OCI-LY3 (cell line): ENCODE data around the gene SLC26A5.

Experiments used
- H2AFZ ChIP-seq: fragments of 200-600, 300-600 bp; shearing (Covaris generic); 2 replicates; pipeline ENCODE4 v1.6.0; 2014; ENCODE audit warnings: antibody characterized with exemption, low read depth, low read length
- H3K27ac ChIP-seq: fragments of 200-600, 300-600 bp; sonication (generic); 2 replicates; pipeline ENCODE4 v1.5.1; 2014; ENCODE audit warnings: mild to moderate bottlenecking, low read length, moderate library complexity, mixed read lengths
- H3K27me3 ChIP-seq: fragments of 200-600, 300-600 bp; sonication (generic); 2 replicates; pipeline ENCODE4 v1.6.1; 2014; ENCODE audit warnings: low read depth, low read length, mixed read lengths
- H3K36me3 ChIP-seq: fragments of 200-600, 300-600 bp; sonication (generic); replicated peaks from 2 replicates; pipeline ENCODE3; 2014; ENCODE audit warnings: low read depth, low read length, mixed read lengths
- H3K4me1 ChIP-seq: fragments of 300-600, 200-600 bp; sonication (generic); 2 replicates; pipeline ENCODE4 v1.6.1; 2014; ENCODE audit warnings: low read length, mixed read lengths
- H3K4me2 ChIP-seq: fragments of 200-600, 300-600 bp; sonication (generic); 2 replicates; pipeline ENCODE4 v1.6.1; 2014; ENCODE audit warnings: low read length, mixed read lengths
- H3K4me3 ChIP-seq: fragments of 300-600, 200-600 bp; sonication (generic); 2 replicates; pipeline ENCODE4 v1.5.1; 2014; ENCODE audit warnings: antibody characterized with exemption, mild to moderate bottlenecking, low read length, moderate library complexity
- H3K79me2 ChIP-seq: fragments of 300-600, 200-600 bp; shearing (Covaris generic); 2 replicates; pipeline ENCODE4 v1.6.1; 2014; ENCODE audit warnings: mild to moderate bottlenecking, low read length, mixed read lengths
- H3K9ac ChIP-seq: fragments of 300-600, 200-600 bp; shearing (Covaris generic); 2 replicates; pipeline ENCODE4 v1.6.0; 2014; ENCODE audit warnings: mild to moderate bottlenecking, low read length, moderate library complexity
- H3K9me3 ChIP-seq: fragments of 200-600, 300-600 bp; shearing (Covaris generic); 2 replicates; pipeline ENCODE4 v1.6.1; 2014; ENCODE audit warnings: low read length, mixed read lengths; ENCODE audit not compliant: insufficient read depth
- H4K20me1 ChIP-seq: fragments of 200-600, 300-600 bp; sonication (generic); 2 replicates; pipeline ENCODE4 v1.6.1; 2016; ENCODE audit warnings: low read length, mixed read lengths; ENCODE audit not compliant: insufficient read depth
- EZH2phosphoT487 ChIP-seq: fragments of 200-600 bp; shearing (Covaris generic); IDR thresholded peaks from 2 replicates; pipeline ENCODE4 v1.6.1; 2018; ENCODE audit warnings: antibody characterized with exemption, mixed run types, low read depth
- TF ChIP-seq, protein P1 (sequence below): fragments of 200-600, 300-600 bp; sonication (generic); IDR thresholded peaks from 2 replicates; pipeline ENCODE4 v1.5.1; 2014; ENCODE audit warnings: antibody characterized with exemption, low read length, low read depth

SLC26A5 gene

DNA sequence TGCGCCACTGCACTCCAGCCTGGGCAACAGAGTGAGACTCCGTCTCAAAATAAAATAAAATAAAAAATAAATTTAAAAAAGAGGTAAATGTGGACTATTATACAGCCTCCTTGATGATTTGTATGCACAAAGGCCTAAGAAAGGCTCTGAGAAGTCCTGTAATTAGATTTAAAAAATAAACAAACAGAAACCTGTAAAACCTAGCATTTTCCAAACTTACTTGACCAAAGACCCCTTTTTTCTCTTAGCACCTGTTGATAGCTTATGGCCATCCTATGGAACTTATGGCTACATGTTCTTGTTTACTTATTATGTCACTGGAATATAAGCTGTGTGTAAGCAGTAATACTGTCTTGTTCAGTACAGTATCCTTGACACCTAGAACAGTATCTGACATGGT, 107.1 kb downstream of the SLC26A5 start:
- Histone ChIP-seq H3K4me2 (no peak overlapping the region), H3K4me1 (peaks cover 8% of the 10 kb centered on the region), H3K9ac (no peak overlapping the region), H3K4me3 (no peak overlapping the region), H4K20me1 (peaks cover 3% of the 10 kb centered on the region; the same call in 1 of the 2 replicates), H2AFZ (no peak overlapping the region), H3K79me2 (peaks cover 89% of the 10 kb centered on the region), H3K9me3 (no peaks in the 10 kb centered on the region), H3K36me3 (peaks cover 43% of the 10 kb centered on the region), H3K27me3 (no peaks in the 10 kb centered on the region), H3K27ac (no peak overlapping the region)
- no peak for TF ChIP-seq EZH2phosphoT487
- TF ChIP-seq, protein P1, sequence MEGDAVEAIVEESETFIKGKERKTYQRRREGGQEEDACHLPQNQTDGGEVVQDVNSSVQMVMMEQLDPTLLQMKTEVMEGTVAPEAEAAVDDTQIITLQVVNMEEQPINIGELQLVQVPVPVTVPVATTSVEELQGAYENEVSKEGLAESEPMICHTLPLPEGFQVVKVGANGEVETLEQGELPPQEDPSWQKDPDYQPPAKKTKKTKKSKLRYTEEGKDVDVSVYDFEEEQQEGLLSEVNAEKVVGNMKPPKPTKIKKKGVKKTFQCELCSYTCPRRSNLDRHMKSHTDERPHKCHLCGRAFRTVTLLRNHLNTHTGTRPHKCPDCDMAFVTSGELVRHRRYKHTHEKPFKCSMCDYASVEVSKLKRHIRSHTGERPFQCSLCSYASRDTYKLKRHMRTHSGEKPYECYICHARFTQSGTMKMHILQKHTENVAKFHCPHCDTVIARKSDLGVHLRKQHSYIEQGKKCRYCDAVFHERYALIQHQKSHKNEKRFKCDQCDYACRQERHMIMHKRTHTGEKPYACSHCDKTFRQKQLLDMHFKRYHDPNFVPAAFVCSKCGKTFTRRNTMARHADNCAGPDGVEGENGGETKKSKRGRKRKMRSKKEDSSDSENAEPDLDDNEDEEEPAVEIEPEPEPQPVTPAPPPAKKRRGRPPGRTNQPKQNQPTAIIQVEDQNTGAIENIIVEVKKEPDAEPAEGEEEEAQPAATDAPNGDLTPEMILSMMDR: no peak

DNA sequence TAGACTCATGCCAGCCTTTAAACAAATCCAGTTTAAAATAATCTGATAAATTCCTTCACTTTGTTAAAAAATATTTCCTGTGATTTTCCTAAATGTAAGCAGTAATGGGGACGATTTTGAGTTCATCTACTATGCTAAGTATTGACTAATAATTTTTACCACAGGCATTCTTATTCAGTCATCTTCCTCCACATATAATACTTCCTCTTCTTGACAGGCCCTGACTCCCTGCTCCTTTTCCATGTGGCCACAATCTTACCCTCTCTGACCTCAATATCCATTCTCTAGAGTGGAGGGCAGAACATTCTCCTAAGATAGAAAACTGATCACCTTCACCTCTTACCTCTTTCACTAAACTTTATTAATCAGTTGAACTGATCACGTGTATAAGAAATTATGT, 109.2 kb downstream of the SLC26A5 start:
- Histone ChIP-seq H3K4me3 (no peak overlapping the region), H3K4me1 (no peaks in the 10 kb centered on the region), H4K20me1 (peaks cover 3% of the 10 kb centered on the region; the same call in 1 of the 2 replicates), H3K27ac (no peak overlapping the region), H3K36me3 (peaks cover 47% of the 10 kb centered on the region), H3K9ac (no peak overlapping the region), H3K27me3 (no peaks in the 10 kb centered on the region), H3K79me2 (peaks cover 87% of the 10 kb centered on the region), H2AFZ (no peak overlapping the region), H3K9me3 (no peaks in the 10 kb centered on the region), H3K4me2 (no peak overlapping the region)
- TF ChIP-seq, protein P1: no peak
- TF ChIP-seq EZH2phosphoT487: no peak

DNA sequence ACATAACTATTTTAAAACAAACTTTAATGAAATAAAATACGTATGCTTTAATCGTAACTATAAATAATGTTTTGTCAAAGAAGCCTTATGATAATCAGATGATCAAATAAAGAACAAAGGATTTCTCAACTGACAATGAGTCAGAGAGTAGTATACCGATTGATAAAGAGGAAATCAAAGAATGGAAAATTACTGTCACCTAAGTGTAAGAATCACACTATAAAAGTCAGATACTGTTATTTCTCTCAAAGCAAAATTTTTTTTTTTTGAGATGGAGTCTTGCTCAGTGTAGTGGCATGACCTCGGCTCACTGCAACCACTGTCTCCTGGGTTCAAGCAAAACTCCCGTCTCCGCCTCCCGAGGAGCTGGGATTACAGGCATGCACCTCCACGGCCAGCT, 120.3 kb downstream of the SLC26A5 start:
- no peak overlapping the region for H2AFZ ChIP-seq
- TF ChIP-seq, protein P1: no peak
- TF ChIP-seq EZH2phosphoT487: no peak
- peaks cover 40% of the 10 kb centered on the region for H3K36me3 ChIP-seq
- no peaks in the 10 kb centered on the region for H3K4me1 ChIP-seq
- peaks cover 11% of the 10 kb centered on the region for H3K79me2 ChIP-seq
- no peak overlapping the region for H3K4me2 ChIP-seq
- no peak overlapping the region for H3K4me3 ChIP-seq
- H4K20me1 ChIP-seq: no peaks in the 10 kb centered on the region
- no peaks in the 10 kb centered on the region for H3K27me3 ChIP-seq
- H3K9me3 ChIP-seq: no peaks in the 10 kb centered on the region
- H3K9ac ChIP-seq: no peak overlapping the region
- H3K27ac ChIP-seq: no peak overlapping the region
